ENCODE data around the gene BCAR3. TPM values are rescaled to one million over a fixed set of nuclear protein-coding genes. Genes with fewer than 3 reads are reported as not detected.

BCAR3 gene
- total RNA-seq, 1 donor from 2014 or later, result 11.7 TPM

DNA sequence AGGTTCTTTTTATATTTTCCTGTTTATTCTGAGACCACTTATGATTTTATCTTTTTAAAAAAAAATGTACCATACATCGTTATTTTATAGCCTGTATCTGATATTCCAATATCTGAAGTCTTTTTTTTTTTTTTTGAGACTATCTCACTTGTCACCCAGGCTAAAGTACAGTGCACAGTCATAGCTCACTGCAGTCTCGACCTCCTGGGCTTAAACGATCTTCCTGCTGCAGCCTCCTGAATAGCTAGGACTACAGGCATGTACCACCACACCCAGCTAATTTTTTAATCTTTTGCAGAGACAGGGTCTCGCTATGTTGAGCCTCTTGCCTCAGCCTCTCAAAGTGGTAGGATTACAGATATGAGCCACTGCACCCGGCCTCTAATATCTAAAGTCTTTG, 25.1 kb downstream of the BCAR3 start:
- Histone ChIP-seq H3K79me2 (ENCODE audit: low read depth) (no peaks in the 10 kb centered on the region), H3K4me1 (peaks cover 6% of the 10 kb centered on the region), H3K27me3 (no peaks in the 10 kb centered on the region), H3K27ac (no peak overlapping the region), H3K36me3 (no peaks in the 10 kb centered on the region), H3F3A (ENCODE audit: low read depth) (peaks cover 4% of the 10 kb centered on the region), H4K20me1 (ENCODE audit: low read depth) (no peaks in the 10 kb centered on the region), H3K4me3 (no peak overlapping the region), H2AFZ (replicated peaks) (no peak overlapping the region), H3K9ac (no peak overlapping the region), H3K4me2 (no peak overlapping the region), H3K9me3 (ENCODE audit: low read depth) (no peaks in the 10 kb centered on the region)
- Mint-ChIP-seq H3K27ac (no peak overlapping the region), H3K4me1 (peaks cover 15% of the 10 kb centered on the region), H3K27me3 (ENCODE audit: insufficient read depth, low read depth) (peaks cover 5% of the 10 kb centered on the region), H3K9me3 (peaks cover 5% of the 10 kb centered on the region), H3K4me3 (no peak overlapping the region), H3K36me3 (peaks cover 36% of the 10 kb centered on the region)
- TF ChIP-seq, protein P1, sequence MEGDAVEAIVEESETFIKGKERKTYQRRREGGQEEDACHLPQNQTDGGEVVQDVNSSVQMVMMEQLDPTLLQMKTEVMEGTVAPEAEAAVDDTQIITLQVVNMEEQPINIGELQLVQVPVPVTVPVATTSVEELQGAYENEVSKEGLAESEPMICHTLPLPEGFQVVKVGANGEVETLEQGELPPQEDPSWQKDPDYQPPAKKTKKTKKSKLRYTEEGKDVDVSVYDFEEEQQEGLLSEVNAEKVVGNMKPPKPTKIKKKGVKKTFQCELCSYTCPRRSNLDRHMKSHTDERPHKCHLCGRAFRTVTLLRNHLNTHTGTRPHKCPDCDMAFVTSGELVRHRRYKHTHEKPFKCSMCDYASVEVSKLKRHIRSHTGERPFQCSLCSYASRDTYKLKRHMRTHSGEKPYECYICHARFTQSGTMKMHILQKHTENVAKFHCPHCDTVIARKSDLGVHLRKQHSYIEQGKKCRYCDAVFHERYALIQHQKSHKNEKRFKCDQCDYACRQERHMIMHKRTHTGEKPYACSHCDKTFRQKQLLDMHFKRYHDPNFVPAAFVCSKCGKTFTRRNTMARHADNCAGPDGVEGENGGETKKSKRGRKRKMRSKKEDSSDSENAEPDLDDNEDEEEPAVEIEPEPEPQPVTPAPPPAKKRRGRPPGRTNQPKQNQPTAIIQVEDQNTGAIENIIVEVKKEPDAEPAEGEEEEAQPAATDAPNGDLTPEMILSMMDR (IDR thresholded peaks at IDR 0.05), result no peak
- no peak for TF ChIP-seq EZH2 (IDR thresholded peaks at IDR 0.05)
- no peak for TF ChIP-seq EZH2phosphoT487 (IDR thresholded peaks at IDR 0.05)
- DNase-seq (ENCODE audit: low spot score), result no peak

DNA sequence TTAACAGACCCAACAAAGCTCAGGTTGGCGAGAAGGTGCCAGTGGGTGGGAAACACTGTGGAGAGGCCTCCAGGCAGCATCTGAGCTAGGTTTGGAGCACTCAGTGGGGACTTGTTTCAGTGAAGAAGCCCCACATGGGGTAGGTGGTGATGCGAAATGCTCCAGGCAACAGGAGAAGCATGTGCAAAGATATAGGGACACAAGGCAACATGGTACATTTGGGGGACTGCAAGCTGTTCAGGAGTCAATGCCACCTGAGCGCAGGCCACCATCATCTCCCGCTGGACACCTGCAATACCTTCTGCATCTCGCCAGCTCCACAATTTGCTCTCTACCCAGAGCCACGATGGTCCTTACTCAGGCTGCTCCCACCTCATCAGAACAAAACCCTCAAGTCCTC, 28.0 kb downstream of the BCAR3 start:
- H3K4me1 ChIP-seq, result peaks cover 6% of the 10 kb centered on the region
- H3K36me3 ChIP-seq, result no peaks in the 10 kb centered on the region
- H3K4me3 ChIP-seq, result no peak overlapping the region
- Mint-ChIP-seq H3K4me3 (no peak overlapping the region), H3K36me3 (peaks cover 33% of the 10 kb centered on the region), H3K4me1 (peaks cover 4% of the 10 kb centered on the region), H3K27me3 (ENCODE audit: insufficient read depth, low read depth) (peaks cover 5% of the 10 kb centered on the region), H3K9me3 (peaks cover 5% of the 10 kb centered on the region), H3K27ac (no peak overlapping the region)
- H3F3A ChIP-seq (ENCODE audit: low read depth), result no peaks in the 10 kb centered on the region
- no peak for TF ChIP-seq EZH2 (IDR thresholded peaks at IDR 0.05)
- TF ChIP-seq, protein P1 (IDR thresholded peaks at IDR 0.05), result no peak
- TF ChIP-seq EZH2phosphoT487 (IDR thresholded peaks at IDR 0.05), result no peak
- H3K9me3 ChIP-seq (ENCODE audit: low read depth), result no peaks in the 10 kb centered on the region
- no peaks in the 10 kb centered on the region for H3K79me2 ChIP-seq (ENCODE audit: low read depth)
- DNase-seq (ENCODE audit: low spot score), result no peak
- H3K4me2 ChIP-seq, result no peak overlapping the region
- H3K9ac ChIP-seq, result no peak overlapping the region
- no peaks in the 10 kb centered on the region for H3K27me3 ChIP-seq
- no peaks in the 10 kb centered on the region for H4K20me1 ChIP-seq (ENCODE audit: low read depth)
- H3K27ac ChIP-seq, result no peak overlapping the region
- H2AFZ ChIP-seq (replicated peaks), result no peak overlapping the region

DNA sequence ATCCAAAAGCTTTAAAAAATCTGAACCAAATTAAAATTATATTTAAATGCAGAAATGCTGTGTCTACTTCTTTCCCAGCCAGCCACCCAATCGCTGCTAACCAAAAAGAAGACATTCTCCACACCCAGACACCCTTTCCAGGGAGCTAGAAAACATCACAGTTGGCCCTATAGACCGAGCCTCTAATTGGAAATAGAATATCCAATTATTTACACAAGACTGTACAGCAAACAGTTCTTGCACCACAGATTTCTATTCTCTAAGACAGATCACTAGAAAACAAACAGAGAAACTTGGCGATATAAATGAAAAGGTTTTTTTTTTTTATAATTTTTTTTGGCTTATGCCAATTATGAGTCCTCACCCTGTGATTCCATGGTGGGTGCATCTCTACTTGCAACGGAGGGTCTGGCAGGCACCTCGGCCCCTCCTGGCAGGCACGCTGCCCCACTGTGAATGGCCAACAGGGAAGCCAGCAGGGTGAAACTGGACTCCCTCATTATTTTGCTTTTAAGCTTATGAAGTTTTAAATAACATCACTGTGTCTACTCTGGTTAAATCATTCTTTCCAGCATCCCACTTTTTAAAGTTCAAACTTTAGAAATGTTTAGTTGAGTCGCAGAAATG, 29.2 kb downstream of the BCAR3 start:
- Histone ChIP-seq H3K27me3 (no peaks in the 10 kb centered on the region), H2AFZ (replicated peaks) (no peak overlapping the region), H3K79me2 (ENCODE audit: low read depth) (no peaks in the 10 kb centered on the region), H4K20me1 (ENCODE audit: low read depth) (no peaks in the 10 kb centered on the region), H3K27ac (no peak overlapping the region), H3K9ac (no peak overlapping the region), H3K4me2 (no peak overlapping the region), H3K4me1 (peaks cover 6% of the 10 kb centered on the region), H3F3A (ENCODE audit: low read depth) (no peaks in the 10 kb centered on the region), H3K9me3 (ENCODE audit: low read depth) (no peaks in the 10 kb centered on the region), H3K36me3 (no peaks in the 10 kb centered on the region), H3K4me3 (no peak overlapping the region)
- no peak overlapping the region for H3K27ac Mint-ChIP-seq
- no peak overlapping the region for H3K4me3 Mint-ChIP-seq
- no peak for DNase-seq (ENCODE audit: low spot score)
- H3K9me3 Mint-ChIP-seq, result peaks cover 5% of the 10 kb centered on the region
- TF ChIP-seq EZH2 (IDR thresholded peaks at IDR 0.05) (no peak), EZH2phosphoT487 (IDR thresholded peaks at IDR 0.05) (no peak)
- TF ChIP-seq, protein P1 (IDR thresholded peaks at IDR 0.05), result no peak
- H3K4me1 Mint-ChIP-seq, result peaks cover 4% of the 10 kb centered on the region
- peaks cover 3% of the 10 kb centered on the region for H3K27me3 Mint-ChIP-seq (ENCODE audit: insufficient read depth, low read depth)
- H3K36me3 Mint-ChIP-seq, result peaks cover 32% of the 10 kb centered on the region
